Cardiac fibroblast (primary cell): ENCODE data around the gene CTRL.
A peak's percentile ranks its signal among the peaks of the same experiment; 100 is the strongest.

ENCODE experiments used
- DNase-seq, 2 donors: peaks; one replicate each; pipeline versions ENCODE4 v3.0.0 to v3.0.0-alpha.2; 2010; ENCODE audit warnings: low read depth in 2 of 2
- H3K4me3 ChIP-seq, 2 donors: replicated peaks in 1 of 2; 1 replicate in 1 of 2; 2 replicates in 1 of 2; pipeline ENCODE4 v1.5.1; 2011; ENCODE audit warnings: low read depth in 2 of 2, low read length in 2 of 2, mild to moderate bottlenecking in 2 of 2, moderate library complexity in 1 of 2
- CTCF ChIP-seq: IDR thresholded peaks from one replicate; pipeline ENCODE4 v1.5.1; 2011; ENCODE audit warnings: low read depth, mild to moderate bottlenecking, low read length, inconsistent platforms

CTRL gene

GRCh38 chr16:67934306-67935100 is 2.8 kb upstream of the CTRL start:
- no peak for TF ChIP-seq CTCF
- no peak for DNase-seq
- H3K4me3 ChIP-seq = peak overlapping the region in 1 of 2 donors; percentile 97

GRCh38 chr16:67933805-67934204 is 2.1 kb upstream of the CTRL start:
- TF ChIP-seq CTCF = no peak
- H3K4me3 ChIP-seq = no peak overlapping the region
- DNase-seq = no peak

GRCh38 chr16:67932462-67932840 is 789 bp upstream of the CTRL start:
- no peak for DNase-seq
- TF ChIP-seq CTCF = no peak
- H3K4me3 ChIP-seq = no peak overlapping the region

- DNase-seq = no peak
- no peak for TF ChIP-seq CTCF
- H3K4me3 ChIP-seq = no peak overlapping the region
Measured at GRCh38 chr16:67930678-67931211, 917 bp downstream of the CTRL start.

GRCh38 chr16:67930191-67930590 is 1.5 kb downstream of the CTRL start:
- H3K4me3 ChIP-seq = no peak overlapping the region
- DNase-seq = no peak
- no peak for TF ChIP-seq CTCF

- H3K4me3 ChIP-seq = no peak overlapping the region
- TF ChIP-seq CTCF = peak; percentile 97
- DNase-seq = peak; percentile 65 to 69
Measured at GRCh38 chr16:67928561-67929364, 2.9 kb downstream of the CTRL start.
